DMS79 treated with DMSO at 0.1 percent for 48 hours (cell line): ENCODE data around the gene SLC2A11.
A peak's percentile ranks its signal among the peaks of the same experiment; 100 is the strongest.

ENCODE experiments used
- DNase-seq: peaks from one replicate; lab custom pipeline; 2025; lab: John Stamatoyannopoulos, UW

Gene SLC2A11

GRCh38 chr22:23857606-23858483 is at the start of gene SLC2A11:
TSS of gene SLC2A11 (plus strand) at chr22:23857875. CDS start at chr22:23858000, 125 bp downstream.
- DNase-seq, result peak; percentile 81

- DNase-seq, result no peak
Observed at GRCh38 chr22:23812378-23812777, 45.3 kb upstream of the SLC2A11 start.

- no peak for DNase-seq
Observed at GRCh38 chr22:23815541-23816155, 42.0 kb upstream of the SLC2A11 start.

DNA sequence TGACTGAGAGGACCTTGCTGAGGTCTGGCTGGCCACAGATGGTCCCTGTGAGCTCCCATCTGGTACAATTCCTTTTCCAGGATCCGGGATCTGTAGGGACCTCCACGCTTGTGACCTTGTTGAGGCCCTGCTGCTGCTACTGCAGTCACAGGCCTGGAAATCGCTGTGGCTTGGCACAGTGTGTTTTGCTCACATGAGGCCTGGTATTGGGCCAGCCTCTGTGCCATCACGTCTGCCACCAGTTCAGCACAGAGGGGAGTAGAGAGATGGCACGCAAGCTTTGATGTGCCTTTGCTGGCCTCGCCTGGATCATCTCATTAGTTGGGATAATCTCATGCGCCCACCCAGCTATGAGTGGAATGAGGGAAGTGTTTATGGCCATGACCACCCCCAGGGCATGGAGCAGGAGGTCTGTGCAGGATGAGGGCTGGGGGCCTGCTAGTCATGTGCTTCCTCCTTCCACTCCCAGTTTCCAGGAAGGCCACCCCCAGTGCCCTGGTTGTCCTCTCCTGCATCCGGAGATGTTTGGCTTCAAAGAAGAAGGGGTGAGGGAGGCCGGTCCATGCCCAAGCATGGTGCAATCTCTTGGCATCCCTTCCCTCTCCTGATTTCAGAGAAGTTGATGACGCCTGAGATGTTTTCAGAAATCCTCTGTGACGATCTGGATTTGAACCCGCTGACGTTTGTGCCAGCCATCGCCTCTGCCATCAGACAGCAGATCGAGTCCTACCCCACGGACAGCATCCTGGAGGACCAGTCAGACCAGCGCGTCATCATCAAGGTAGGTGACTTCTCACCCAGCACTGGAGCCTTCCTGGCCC is 41.3 kb upstream of the SLC2A11 start:
- DNase-seq, result no peak

- DNase-seq, result no peak
Observed at GRCh38 chr22:23817146-23817545, 40.5 kb upstream of the SLC2A11 start.

- no peak for DNase-seq
Observed at GRCh38 chr22:23818541-23818940, 39.1 kb upstream of the SLC2A11 start.

DNA sequence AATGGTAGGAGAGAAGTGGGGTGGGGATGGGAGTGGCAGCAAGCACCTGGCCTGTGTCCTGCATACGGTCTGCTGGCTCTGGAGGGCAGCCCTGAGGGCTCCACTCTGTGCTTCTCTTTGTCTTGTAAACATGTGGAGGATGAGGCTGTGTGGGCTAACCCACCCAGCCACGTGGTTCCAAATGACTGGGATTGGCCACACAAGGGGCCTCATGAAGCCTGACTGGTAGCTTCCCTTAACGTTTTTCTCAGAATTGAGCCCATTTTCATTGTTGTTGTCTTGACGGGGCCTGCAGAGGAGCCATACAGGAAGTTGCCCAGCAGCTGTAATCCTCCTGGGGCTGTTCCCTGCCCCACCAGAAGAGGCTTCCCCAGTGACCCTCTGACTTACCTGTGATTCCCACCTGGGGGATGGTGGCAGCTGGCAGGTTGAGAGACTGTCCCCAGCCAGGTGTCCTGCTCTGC is 36.9 kb upstream of the SLC2A11 start:
- DNase-seq, result peak; percentile 21

GRCh38 chr22:23822101-23822671 is 35.5 kb upstream of the SLC2A11 start:
- no peak for DNase-seq

DNA sequence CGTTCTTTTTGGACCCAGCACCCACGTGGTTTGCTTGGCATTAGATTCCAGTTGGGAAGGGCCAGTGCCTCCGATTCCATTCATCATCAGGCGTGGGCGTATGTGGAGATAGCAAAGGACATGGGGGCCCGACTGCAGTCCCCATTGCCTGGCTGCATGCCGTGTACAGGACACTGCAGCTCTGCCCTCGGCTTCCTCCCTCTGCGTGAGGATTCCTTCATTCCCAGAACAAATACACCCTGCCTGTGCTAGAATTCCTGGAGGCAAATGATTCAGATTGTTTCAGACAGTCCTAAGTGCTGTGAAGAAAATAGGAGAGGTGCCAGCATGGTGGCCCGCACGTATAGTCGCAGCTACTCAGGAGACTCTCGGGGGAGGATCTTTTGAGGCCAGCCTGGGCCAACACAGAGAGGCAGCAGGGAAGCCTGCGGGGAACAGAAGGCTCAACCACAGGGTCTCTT is 34.3 kb upstream of the SLC2A11 start:
- no peak for DNase-seq

DNA sequence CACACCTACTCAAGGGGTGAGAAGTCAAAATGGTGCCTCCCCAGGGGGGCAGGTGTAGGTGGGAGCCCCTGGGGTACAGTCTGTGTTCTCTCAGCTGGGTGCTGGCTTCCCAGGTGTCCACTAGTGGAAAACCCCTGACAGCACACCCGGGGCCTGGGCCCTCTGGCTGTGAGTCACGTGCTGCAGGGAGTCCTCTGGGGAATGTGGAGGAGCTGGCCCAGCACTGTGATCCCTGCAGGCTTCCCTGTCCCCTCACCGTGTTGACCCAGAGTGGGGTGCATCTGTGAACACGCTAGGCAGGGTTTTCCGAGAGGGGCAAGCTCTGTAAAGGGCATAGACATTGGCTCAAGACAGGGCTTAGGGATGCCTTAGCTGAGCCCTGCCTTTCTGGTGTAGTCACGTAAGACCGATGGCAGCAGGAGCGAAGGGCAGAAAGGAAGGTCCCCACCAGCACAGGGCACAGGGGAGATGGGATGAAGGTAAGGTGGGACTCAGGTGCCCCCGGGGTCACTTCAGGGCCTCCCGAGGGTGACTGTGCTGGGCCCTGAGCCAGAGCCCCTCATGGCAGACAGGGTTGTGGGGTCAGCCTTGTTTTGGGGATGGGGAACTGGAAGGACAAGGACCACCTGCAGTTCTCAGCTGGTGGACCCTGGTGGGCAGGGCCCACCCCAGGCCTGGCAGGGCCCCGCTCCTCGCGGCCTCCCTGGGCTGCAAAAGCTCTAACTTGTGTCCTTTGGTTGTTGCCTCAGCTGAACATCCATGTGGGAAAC is 33.0 kb upstream of the SLC2A11 start:
- DNase-seq, result no peak

GRCh38 chr22:23825246-23825905 is 32.3 kb upstream of the SLC2A11 start:
- DNase-seq, result no peak

GRCh38 chr22:23826510-23827350 is 30.9 kb upstream of the SLC2A11 start:
- DNase-seq, result peak; percentile 7

DNA sequence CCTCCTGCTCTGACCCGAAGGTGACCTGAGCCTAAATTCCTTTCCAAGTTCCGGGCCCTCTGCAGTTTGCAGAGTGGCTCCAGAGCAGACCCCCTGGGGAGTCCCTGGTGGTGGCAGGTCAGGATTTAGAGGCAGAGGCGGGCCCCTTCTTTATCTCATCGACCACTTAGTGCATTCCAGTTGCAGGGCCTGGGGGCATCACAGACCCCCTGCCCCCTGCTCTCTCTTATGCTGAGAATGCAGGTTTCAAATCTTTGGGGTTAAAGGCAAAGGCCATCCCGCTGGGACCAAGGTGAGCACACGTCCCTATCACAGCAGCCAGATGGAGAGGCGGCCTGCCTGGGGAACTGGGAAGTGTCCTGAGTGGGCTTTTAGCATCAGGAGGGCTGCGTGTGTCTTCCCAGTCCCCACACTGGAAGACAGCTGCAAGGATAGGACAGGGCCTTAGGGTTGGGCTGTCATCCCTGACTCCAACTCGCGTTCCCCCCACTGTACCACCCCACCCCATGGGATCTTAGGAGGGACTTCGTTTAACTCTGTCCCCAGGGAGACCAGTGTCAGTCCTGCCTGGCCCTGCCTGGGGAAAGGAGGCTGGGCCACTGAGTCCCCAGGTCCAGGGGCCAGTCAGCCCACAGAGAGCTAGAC is 30.2 kb upstream of the SLC2A11 start:
- no peak for DNase-seq

GRCh38 chr22:23828800-23829680 is 28.6 kb upstream of the SLC2A11 start:
- no peak for DNase-seq

DNA sequence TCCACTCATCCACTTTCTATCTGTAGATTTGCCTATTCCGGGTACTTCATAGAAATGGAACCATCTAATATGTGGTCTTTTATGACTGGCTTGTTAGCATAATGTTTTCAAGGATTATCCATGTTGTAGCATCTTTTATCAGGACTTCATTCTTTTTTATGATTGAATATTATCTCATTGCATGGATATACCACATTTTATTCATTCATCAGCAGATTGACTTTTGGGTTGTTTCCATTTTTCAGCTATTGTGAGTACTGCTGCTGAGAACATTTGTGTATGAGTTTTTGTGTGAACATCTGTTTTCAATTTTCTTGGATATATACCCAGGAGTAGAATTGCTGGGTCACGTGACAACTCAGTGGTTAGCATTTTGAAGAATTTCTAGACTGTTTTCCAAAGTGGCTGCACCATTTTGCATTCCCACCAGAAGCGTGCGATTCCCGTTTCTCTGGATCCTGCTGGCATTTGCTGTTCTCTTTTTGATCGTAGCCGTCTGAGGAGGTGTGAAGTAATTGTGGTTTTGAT is 27.8 kb upstream of the SLC2A11 start:
- no peak for DNase-seq

- no peak for DNase-seq
Observed at GRCh38 chr22:23831261-23831660, 26.4 kb upstream of the SLC2A11 start.

DNA sequence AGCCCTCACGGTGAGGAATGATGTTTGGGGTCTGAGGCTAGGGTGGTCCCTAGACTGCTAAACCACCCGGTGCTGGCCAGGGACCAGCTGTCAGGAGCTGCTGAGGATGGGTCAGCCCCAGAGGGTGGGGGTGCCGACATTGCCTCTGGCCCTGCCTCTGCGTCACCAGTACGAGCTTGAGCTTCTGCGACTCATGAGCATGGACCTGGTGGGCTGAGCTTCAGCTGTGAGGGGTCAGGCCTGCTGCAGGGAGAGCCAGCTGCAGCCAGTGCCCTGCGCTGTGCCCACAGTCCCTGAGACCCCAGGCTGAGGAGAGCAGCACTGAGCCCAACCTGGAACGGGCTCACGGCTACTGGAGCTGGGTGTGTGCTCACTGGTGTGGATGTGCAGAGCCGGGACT is 25.9 kb upstream of the SLC2A11 start:
- DNase-seq, result no peak
